ENCODE measurements around the gene RCC2.

Gene RCC2

GRCh38 chr1:17427696-17428660, 11.5 kb downstream of the RCC2 start:
- Histone ChIP-seq H3K36me3 (ENCODE audit: insufficient read depth, insufficient read length, low read length) (peaks cover 87% of the 10 kb centered on the region), H3K4me3 (ENCODE audit: insufficient read length, low read depth) (no peak overlapping the region), H3K9me3 (ENCODE audit: insufficient read depth, low read length) (no peaks in the 10 kb centered on the region), H3K4me1 (ENCODE audit: insufficient read depth, insufficient read length) (peaks cover 30% of the 10 kb centered on the region), H3K27me3 (ENCODE audit: insufficient read depth, insufficient read length) (no peaks in the 10 kb centered on the region), H3K9ac (ENCODE audit: insufficient read length, low read depth) (peak overlapping the region; percentile 47)
- no peak for TF ChIP-seq ZNF274 (IDR thresholded peaks at IDR 0.05; ENCODE audit: low read depth, low read length)
- TF ChIP-seq YY1 (IDR thresholded peaks at IDR 0.05; ENCODE audit: insufficient read depth, insufficient read length), result no peak
- no peak for TF ChIP-seq SUZ12 (IDR thresholded peaks at IDR 0.05; ENCODE audit: extremely low read depth, insufficient read depth, insufficient read length)
- DNase-seq (ENCODE audit: low read depth, low spot score), result no peak

GRCh38 chr1:17425806-17426600, 13.5 kb downstream of the RCC2 start:
- TF ChIP-seq ZNF274 (IDR thresholded peaks at IDR 0.05; ENCODE audit: low read depth, low read length), result no peak
- TF ChIP-seq SUZ12 (IDR thresholded peaks at IDR 0.05; ENCODE audit: extremely low read depth, insufficient read depth, insufficient read length), result no peak
- no peak for TF ChIP-seq YY1 (IDR thresholded peaks at IDR 0.05; ENCODE audit: insufficient read depth, insufficient read length)
- H3K9ac ChIP-seq (ENCODE audit: insufficient read length, low read depth), result no peak overlapping the region
- no peaks in the 10 kb centered on the region for H3K27me3 ChIP-seq (ENCODE audit: insufficient read depth, insufficient read length)
- DNase-seq (ENCODE audit: low read depth, low spot score), result no peak
- H3K4me3 ChIP-seq (ENCODE audit: insufficient read length, low read depth), result no peak overlapping the region
- peaks cover 25% of the 10 kb centered on the region for H3K4me1 ChIP-seq (ENCODE audit: insufficient read depth, insufficient read length)
- peaks cover 85% of the 10 kb centered on the region for H3K36me3 ChIP-seq (ENCODE audit: insufficient read depth, insufficient read length, low read length)
- no peaks in the 10 kb centered on the region for H3K9me3 ChIP-seq (ENCODE audit: insufficient read depth, low read length)

- peaks cover 89% of the 10 kb centered on the region for H3K36me3 ChIP-seq (ENCODE audit: insufficient read depth, insufficient read length, low read length)
- H3K4me1 ChIP-seq (ENCODE audit: insufficient read depth, insufficient read length), result peaks cover 23% of the 10 kb centered on the region
- no peak for DNase-seq (ENCODE audit: low read depth, low spot score)
- TF ChIP-seq YY1 (IDR thresholded peaks at IDR 0.05; ENCODE audit: insufficient read depth, insufficient read length) (no peak), ZNF274 (IDR thresholded peaks at IDR 0.05; ENCODE audit: low read depth, low read length) (no peak), SUZ12 (IDR thresholded peaks at IDR 0.05; ENCODE audit: extremely low read depth, insufficient read depth, insufficient read length) (no peak)
- H3K9me3 ChIP-seq (ENCODE audit: insufficient read depth, low read length), result no peaks in the 10 kb centered on the region
- no peaks in the 10 kb centered on the region for H3K27me3 ChIP-seq (ENCODE audit: insufficient read depth, insufficient read length)
- no peak overlapping the region for H3K9ac ChIP-seq (ENCODE audit: insufficient read length, low read depth)
- no peak overlapping the region for H3K4me3 ChIP-seq (ENCODE audit: insufficient read length, low read depth)
Observed at GRCh38 chr1:17423781-17424245, 15.7 kb downstream of the RCC2 start.

GRCh38 chr1:17422461-17422860, 17.0 kb downstream of the RCC2 start:
- no peak overlapping the region for H3K9ac ChIP-seq (ENCODE audit: insufficient read length, low read depth)
- no peaks in the 10 kb centered on the region for H3K9me3 ChIP-seq (ENCODE audit: insufficient read depth, low read length)
- DNase-seq (ENCODE audit: low read depth, low spot score), result no peak
- H3K4me3 ChIP-seq (ENCODE audit: insufficient read length, low read depth), result no peak overlapping the region
- peaks cover 13% of the 10 kb centered on the region for H3K4me1 ChIP-seq (ENCODE audit: insufficient read depth, insufficient read length)
- TF ChIP-seq ZNF274 (IDR thresholded peaks at IDR 0.05; ENCODE audit: low read depth, low read length), result no peak
- TF ChIP-seq YY1 (IDR thresholded peaks at IDR 0.05; ENCODE audit: insufficient read depth, insufficient read length), result no peak
- TF ChIP-seq SUZ12 (IDR thresholded peaks at IDR 0.05; ENCODE audit: extremely low read depth, insufficient read depth, insufficient read length), result no peak
- peaks cover 87% of the 10 kb centered on the region for H3K36me3 ChIP-seq (ENCODE audit: insufficient read depth, insufficient read length, low read length)
- H3K27me3 ChIP-seq (ENCODE audit: insufficient read depth, insufficient read length), result no peaks in the 10 kb centered on the region

DNA sequence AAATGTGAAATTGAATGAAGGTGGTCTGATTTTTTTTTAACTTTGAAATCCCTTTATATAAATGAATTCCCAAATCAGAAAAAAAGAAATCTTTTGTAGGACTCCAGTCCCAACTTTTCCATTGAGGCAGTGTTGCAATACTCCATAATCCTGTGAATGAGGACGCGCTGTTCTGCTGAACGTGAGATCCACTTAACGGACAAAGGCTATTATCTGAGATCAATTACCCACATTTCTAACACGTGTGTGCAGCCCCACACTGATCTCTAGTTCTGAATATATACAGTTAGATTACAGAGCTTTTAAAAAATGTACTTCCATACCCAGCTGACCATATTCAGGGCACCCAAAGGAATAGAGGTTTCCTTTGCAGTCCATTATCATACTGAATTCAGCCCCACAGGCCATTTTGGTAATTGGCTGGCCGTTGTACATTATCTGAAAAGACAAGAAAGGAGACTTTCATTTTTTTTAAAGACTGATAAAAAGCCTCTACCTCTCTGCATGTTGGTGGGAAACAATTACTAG, 19.0 kb downstream of the RCC2 start:
- TF ChIP-seq ZNF274 (IDR thresholded peaks at IDR 0.05; ENCODE audit: low read depth, low read length) (no peak), YY1 (IDR thresholded peaks at IDR 0.05; ENCODE audit: insufficient read depth, insufficient read length) (no peak)
- peaks cover 83% of the 10 kb centered on the region for H3K36me3 ChIP-seq (ENCODE audit: insufficient read depth, insufficient read length, low read length)

DNA sequence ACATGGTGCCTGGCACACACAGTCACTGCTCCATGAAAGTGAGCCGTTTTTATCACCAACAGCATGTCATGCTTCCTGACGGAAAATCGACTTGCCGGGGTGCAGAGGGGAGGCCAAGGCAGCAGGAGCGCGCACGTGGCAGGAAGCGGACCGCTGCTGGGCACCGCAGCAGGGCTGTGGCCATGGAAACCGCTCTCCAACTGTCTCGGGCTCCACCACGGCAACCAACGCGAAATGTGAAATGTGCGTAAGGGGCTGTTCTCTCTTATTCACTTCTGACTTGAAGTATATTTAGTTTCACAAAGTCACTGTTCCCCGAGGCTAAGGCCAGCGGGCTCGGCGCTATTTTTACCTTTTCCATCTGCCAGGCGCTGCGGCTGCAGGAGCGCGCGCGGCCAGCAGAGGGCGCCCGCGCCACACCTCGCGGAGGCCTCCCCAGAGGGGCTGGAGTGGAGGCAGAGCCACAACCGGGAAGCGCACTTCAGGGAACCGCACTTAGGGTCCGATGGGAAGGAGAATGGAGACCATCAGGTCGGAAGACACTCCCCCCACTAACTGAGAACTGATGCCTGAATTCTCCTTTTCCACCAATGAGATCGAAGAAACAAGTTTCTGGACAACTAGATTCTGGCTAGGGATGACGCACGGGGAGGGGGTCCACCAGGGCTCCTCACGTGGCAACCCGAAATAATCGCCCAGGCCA, 19.7 kb downstream of the RCC2 start:
- DNase-seq (ENCODE audit: low read depth, low spot score), result no peak
- peaks cover 14% of the 10 kb centered on the region for H3K4me1 ChIP-seq (ENCODE audit: insufficient read depth, insufficient read length)

More for the DNA sequence above, 19.0 kb downstream of the RCC2 start:
- Histone ChIP-seq H3K4me3 (ENCODE audit: insufficient read length, low read depth) (no peak overlapping the region), H3K4me1 (ENCODE audit: insufficient read depth, insufficient read length) (peaks cover 14% of the 10 kb centered on the region), H3K27me3 (ENCODE audit: insufficient read depth, insufficient read length) (no peaks in the 10 kb centered on the region), H3K9ac (ENCODE audit: insufficient read length, low read depth) (no peak overlapping the region), H3K9me3 (ENCODE audit: insufficient read depth, low read length) (no peaks in the 10 kb centered on the region)
- DNase-seq (ENCODE audit: low read depth, low spot score), result no peak

More for the DNA sequence above, 19.7 kb downstream of the RCC2 start:
- no peak for TF ChIP-seq ZNF274 (IDR thresholded peaks at IDR 0.05; ENCODE audit: low read depth, low read length)
- TF ChIP-seq YY1 (IDR thresholded peaks at IDR 0.05; ENCODE audit: insufficient read depth, insufficient read length), result no peak
- no peak for TF ChIP-seq SUZ12 (IDR thresholded peaks at IDR 0.05; ENCODE audit: extremely low read depth, insufficient read depth, insufficient read length)
- Histone ChIP-seq H3K9me3 (ENCODE audit: insufficient read depth, low read length) (no peaks in the 10 kb centered on the region), H3K4me3 (ENCODE audit: insufficient read length, low read depth) (no peak overlapping the region), H3K9ac (ENCODE audit: insufficient read length, low read depth) (no peak overlapping the region), H3K27me3 (ENCODE audit: insufficient read depth, insufficient read length) (no peaks in the 10 kb centered on the region), H3K36me3 (ENCODE audit: insufficient read depth, insufficient read length, low read length) (peaks cover 80% of the 10 kb centered on the region)
